ENCODE measurements around the gene NUDT22. TPM values are rescaled to one million over a fixed set of nuclear protein-coding genes. Genes with fewer than 3 reads are reported as not detected.

NUDT22 gene
- total RNA-seq, 2 donors from 2014 or later, result 73.3 to 95.6 TPM

- no peaks in the 10 kb centered on the region for H3K9me3 ChIP-seq
- no peaks in the 10 kb centered on the region for H3K4me1 ChIP-seq
- no peak for DNase-seq (ENCODE audit: low spot score)
- no peaks in the 10 kb centered on the region for H3K27me3 ChIP-seq
- no peak overlapping the region for H3K4me3 ChIP-seq
- H3K36me3 ChIP-seq, result peaks cover 63% of the 10 kb centered on the region
- H3K27ac ChIP-seq, result no peak overlapping the region
- no peak for TF ChIP-seq CTCF (IDR thresholded peaks at IDR 0.05)
Measured at GRCh38 chr11:64260147-64260708, 34.2 kb downstream of the NUDT22 start.

- no peak for TF ChIP-seq CTCF (IDR thresholded peaks at IDR 0.05)
- no peak for DNase-seq (ENCODE audit: low spot score)
- H3K36me3 ChIP-seq, result peaks cover 55% of the 10 kb centered on the region
Measured at GRCh38 chr11:64261556-64262080, 35.5 kb downstream of the NUDT22 start.

GRCh38 chr11:64262271-64263002 is 36.4 kb downstream of the NUDT22 start:
- Histone ChIP-seq H3K27ac (no peak overlapping the region), H3K4me3 (no peak overlapping the region), H3K27me3 (no peaks in the 10 kb centered on the region), H3K36me3 (peaks cover 54% of the 10 kb centered on the region), H3K9me3 (no peaks in the 10 kb centered on the region), H3K4me1 (peaks cover 0 to 9% of the 10 kb centered on the region in 2 donors)
- no peak for TF ChIP-seq CTCF (IDR thresholded peaks at IDR 0.05)
- no peak for DNase-seq (ENCODE audit: low spot score)

More at GRCh38 chr11:64261556-64262080, 35.5 kb downstream of the NUDT22 start:
- Histone ChIP-seq H3K27me3 (no peaks in the 10 kb centered on the region), H3K4me3 (no peak overlapping the region), H3K4me1 (peaks cover 0 to under 1% of the 10 kb centered on the region in 2 donors), H3K27ac (no peak overlapping the region), H3K9me3 (no peaks in the 10 kb centered on the region)

- TF ChIP-seq CTCF (IDR thresholded peaks at IDR 0.05), result no peak
- Histone ChIP-seq H3K4me1 (peaks cover 0 to 17% of the 10 kb centered on the region in 2 donors), H3K4me3 (no peak overlapping the region), H3K9me3 (no peaks in the 10 kb centered on the region), H3K27ac (no peak overlapping the region), H3K27me3 (no peaks in the 10 kb centered on the region), H3K36me3 (peaks cover 52% of the 10 kb centered on the region)
- DNase-seq (ENCODE audit: low spot score), result no peak
Measured at GRCh38 chr11:64263021-64263946, 37.2 kb downstream of the NUDT22 start.

GRCh38 chr11:64263947-64264317 is 37.9 kb downstream of the NUDT22 start:
- no peak overlapping the region for H3K4me3 ChIP-seq
- peaks cover 46% of the 10 kb centered on the region for H3K36me3 ChIP-seq
- DNase-seq (ENCODE audit: low spot score), result no peak
- no peak overlapping the region for H3K27ac ChIP-seq
- no peak for TF ChIP-seq CTCF (IDR thresholded peaks at IDR 0.05)
- peaks cover 0 to 24% of the 10 kb centered on the region in 2 donors for H3K4me1 ChIP-seq
- no peaks in the 10 kb centered on the region for H3K9me3 ChIP-seq
- H3K27me3 ChIP-seq, result no peaks in the 10 kb centered on the region

Data from right atrium auricular region (tissue), 2 donors.